Measurements from ENCODE around the gene COL5A1.
A peak's percentile ranks its signal among the peaks of the same experiment; 100 is the strongest.

COL5A1 gene

DNA sequence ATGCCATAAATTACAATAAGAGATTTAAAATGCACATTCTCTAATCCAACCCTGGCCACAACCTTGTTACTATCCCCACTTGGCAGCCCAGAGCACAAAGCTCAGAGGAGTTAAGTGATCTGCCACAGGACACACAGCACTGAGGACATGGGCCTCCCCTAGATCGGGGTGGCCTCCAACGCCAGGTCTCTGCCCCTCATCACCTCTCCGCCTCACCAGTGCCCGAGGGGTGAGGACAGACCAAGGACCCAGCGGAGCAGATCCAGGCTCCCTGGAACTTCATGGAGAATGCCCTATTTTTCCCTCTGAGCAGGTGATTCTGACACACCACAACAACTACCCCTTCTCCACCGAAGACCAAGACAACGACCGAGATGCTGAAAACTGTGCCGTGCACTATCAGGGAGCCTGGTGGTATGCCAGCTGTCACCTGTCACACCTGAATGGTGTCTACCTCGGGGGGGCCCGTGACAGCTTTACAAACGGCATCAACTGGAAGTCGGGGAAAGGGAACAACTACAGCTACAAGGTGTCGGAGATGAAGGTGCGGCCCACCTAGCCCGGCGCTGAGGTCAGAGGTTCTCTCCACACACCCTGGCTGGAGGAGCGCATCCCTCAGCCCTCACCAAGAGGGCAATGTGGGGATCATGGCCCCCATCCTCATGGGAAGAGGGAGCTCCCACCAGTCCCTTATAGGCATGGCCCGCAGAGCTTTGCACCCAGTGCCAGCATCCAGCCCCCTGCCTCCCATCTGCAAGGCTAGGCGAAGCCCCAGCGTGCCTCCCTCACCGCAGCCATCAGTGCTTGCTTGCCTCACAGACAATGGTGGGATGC lies 226.5 kb downstream of the COL5A1 start:
- no peak for DNase-seq

DNA sequence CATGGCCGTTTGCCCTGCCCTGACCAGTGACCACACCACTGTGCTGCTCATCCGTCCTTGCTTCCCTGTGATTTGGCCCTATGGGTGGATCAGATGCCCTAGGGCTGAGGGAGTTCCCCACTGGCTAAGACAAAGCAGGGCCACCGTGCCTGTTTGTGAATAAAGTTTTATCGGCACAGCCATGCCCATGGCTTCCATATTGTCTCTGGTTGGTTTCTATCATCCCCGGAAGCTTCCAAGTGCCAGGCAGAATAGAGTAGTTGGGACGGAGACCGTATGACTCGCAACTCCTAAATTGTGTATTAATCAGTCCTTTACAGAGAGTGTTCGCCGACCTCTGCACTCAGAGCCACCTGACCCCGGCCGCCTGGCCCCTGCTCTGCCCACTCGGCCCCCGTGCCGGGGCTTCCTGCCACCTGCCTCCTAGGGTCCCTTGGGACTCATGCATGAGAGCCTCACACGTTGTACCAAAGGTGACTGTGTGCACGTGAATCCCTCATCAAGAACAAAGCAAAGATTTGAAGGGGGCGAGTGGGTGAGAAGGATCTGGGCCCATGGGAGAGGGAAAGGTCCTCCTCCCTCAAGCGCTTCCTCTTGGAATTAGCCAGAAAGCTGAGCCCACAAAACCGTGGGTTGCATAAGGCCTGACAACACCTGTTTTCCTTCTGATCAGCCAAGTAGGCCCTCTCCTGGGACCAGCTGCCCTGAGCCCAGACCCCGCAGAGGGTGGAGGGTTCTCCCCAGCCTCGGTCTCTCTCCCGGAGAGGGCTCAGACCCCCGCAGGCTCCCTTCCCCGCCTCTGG lies 227.3 kb downstream of the COL5A1 start:
- DNase-seq, result no peak

DNA sequence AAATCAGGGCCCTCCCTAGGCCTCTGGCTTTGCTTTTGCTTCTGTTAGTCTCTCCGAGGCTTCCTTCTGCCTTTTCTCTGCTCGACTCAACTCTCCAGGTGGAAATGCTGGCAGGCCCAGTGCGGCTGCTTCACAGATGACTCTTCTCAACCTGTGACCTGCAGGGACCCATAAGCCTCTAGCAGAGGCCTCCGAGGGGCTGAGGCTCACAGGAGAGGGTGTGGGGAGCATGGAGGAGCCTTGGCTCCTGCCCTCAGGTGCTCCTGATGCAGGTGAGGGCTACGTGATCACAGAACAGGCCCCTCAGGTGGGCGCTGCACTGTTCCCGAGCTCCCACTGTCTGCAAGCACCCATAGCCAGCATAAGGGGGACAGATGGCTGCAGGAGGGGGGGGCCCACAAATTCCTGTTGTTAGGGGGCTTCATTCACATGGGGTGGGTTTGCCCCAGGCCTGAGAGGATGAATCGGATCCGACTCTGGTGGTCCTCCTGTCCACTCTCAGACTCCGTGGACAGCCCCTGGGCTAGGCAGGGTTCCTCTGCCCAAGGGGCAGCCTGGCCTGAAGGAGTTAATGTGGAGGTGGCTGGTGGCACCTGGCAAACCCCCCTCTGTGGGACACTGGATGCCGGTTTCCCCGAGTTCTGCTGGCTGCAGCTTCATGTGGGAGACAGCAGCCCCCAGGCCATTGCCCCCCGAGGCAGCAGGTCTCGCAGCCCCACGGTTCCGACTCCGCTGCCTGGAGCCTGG lies 228.1 kb downstream of the COL5A1 start:
- DNase-seq, result peak; percentile 52

DNA sequence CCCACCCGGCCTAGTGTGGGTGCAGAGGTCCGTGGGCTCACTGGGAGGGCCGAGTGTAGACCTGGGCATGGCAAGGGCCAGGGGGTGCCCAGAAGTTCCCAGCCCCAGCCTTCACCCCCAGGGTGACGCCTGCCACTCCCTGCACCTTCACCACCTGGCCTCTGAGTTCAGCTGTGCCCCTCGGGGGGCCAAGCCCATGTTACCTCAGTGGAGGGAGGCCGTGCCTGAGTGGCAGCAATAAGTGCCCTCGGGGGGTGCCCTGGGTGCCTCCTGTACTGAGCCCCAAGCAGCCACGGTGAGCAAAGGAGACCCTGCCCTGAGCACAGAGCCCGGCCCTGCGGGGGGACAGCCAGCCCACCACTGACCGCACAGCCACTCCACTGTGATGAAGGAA lies 228.7 kb downstream of the COL5A1 start:
- peak; percentile 43 for DNase-seq

DNA sequence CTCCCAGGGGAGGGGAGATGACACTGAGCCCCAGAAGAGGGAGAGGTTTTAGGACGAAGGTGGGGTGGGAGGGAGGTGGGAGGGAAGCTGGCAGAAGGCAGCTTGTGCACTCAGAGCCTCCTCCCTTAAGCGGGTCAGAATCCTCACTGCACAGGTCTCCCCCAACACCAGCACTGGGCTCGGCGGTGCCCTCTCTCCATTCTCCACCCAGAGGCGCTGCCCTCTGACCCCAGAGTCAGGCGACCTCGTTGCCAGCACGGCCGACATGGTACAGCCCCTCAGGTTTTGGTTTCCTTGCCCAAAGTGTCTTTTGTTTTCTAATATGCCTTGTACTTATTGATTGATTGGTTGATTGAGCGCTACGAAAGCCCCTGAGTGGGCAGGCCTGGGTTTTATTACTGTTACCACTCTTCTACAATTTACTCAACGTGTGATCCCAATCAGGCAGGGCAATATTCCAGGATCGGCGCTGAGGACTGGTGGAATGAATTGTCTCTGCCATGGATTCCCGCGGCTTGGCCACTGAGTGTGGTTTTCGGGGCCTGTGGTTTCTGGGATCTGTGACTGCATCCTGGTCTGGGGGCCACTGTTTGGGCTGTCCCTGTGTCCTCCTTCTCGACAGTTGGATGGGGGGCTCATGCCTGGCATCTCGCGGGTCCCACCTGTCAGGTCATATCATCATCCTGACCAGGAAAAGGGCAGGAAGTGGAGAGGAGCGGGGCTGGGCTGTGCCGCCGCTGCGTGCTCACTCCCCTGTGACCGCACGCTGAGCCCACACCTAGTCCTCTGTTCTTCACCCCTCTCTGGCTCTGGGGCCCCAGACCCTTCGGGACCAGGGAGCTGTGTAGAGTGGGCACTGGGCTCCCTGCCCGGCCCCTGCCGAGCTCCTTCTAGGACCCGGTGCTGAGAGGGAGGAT lies 229.4 kb downstream of the COL5A1 start:
- no peak for DNase-seq

DNA sequence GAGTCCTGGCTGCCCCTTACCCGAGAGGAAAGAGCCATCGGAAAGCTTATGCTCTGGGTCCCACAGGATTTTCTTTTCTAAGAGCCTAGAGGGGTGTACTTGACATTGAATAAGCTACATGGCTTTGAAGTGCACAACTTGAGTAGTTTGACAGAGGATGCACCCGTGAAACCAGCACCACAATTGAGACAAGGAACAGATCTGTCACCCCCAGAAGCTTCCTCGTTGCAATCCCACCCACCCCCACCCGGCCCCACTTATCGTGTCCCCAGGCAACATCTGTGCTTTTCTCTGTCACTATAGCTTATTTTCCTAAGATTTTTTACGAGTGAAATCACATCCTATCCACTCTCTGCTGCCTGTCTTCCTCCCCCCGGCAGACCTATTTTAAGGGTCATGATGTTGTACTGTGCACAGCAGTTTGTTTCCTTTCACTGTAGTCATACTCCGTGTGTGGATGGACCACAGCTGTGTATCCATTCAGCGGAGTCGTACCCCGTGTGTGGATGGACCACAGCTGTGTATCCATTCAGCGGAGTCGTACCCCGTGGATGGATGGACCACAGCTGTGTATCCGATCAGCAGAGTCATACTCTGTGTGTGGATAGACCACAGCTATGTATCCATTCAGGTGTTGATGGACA lies 230.2 kb downstream of the COL5A1 start:
- no peak for DNase-seq

DNA sequence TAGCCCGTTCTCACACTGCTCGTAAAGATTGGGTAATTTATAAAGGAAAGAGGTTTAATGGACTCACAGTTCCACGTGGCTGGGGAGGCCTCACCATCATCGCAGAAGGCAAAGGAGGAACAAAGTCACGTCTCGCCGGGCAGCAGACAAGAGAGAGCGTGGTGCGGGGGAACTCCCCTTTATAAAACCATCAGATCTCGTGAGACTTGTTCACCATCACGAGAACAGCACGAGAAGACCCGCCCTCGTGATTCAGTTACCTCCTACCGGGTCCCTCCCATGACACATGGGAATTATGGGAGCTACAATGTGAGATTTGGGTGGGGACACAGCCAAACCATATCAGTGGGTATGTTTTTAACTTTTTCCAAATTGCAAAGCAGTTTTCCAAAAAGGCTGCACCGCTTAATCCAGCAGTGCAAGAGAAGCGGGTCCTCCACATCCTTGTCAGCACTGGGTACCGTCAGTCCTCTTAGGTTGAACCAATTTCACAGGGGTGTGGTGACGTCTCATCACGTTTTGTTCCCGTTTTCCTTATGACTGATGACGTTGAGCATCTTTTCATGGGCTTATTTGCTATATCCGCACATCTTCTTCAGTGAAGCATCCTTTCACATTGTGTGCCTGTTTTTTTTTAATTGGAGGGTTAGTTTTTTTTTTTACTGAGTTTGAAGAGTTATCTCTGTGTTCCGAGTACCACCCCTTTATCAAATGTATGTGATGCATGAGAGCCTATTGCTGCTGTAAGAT lies 231.1 kb downstream of the COL5A1 start:
- no peak for DNase-seq

DNA sequence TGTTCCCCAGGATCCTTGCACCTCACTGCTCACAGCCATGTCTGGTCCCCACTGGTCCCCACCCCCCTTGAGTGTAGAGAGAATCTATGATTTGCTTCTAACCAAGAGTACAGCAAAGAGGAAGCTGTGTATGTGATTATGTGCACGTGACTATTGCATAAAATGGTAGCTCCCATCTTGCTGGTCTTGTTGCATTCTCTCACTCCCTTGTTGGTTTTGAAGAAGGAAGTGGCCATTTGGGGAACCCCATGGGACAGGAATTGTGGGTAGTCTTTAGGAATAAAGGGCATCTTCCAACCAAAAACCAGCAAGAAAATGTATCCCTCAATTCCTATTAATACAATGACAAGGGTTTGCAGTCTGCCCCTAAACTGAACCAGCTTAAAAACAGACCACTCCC lies 233.8 kb downstream of the COL5A1 start:
- no peak for DNase-seq

DNA sequence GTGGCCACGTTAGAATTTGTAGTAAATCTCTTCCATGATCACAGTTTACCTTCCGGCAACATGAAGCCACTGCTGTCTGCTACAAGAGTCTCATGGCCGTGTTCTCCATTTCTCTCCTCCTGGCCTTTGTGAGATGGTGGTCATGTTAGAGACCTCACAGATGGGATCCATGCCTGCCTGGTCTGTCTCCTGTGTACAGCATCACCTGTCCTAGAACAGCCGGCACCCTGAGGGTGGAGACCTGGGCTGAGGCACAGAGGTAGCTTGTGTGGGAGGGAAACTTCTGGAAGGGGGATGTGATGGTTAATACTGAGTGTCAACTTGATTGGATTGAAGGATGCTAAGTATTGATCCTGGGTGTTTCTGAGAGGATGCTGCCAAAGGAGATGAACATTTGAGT lies 235.9 kb downstream of the COL5A1 start:
- DNase-seq, result no peak

DNA sequence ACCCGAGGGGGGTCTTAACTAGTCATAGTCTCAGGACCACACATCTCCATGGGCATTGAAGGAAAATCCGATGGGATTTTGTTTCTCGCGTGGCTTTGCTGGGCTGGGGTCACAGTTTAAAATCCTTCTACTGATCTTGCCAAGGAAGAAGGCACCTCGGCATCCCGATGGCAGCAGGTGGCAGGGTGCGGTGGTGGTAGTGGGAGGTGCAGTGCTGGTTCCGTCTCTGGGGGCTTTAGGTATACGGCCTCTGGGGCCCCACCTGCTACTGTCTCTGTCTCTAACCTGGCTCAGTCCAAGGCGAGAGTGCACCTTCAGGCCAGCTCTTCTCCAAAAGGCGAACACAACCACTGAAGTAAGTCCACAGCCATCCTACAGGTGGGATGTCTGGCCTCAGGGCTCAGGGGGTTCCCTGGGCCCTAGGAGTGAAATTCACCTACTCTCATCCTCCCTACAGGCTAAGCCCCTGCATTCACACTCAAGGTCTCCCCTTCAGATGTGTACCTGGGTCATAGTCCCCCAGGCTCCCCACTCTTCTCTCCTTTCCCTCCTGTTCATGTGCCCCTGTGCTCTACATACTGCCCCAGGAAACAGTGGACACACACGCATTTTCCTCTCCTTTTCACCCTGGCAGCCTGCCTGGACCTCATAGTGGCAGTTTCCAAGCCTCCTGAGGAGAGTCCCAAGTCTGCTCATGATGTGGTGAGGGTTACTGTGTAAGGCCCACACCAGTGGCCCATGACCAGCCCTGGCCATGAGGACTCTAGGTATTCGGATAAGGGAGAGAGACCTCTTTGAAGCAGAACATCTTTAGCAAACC lies 238.3 kb downstream of the COL5A1 start:
- no peak for DNase-seq

DNA sequence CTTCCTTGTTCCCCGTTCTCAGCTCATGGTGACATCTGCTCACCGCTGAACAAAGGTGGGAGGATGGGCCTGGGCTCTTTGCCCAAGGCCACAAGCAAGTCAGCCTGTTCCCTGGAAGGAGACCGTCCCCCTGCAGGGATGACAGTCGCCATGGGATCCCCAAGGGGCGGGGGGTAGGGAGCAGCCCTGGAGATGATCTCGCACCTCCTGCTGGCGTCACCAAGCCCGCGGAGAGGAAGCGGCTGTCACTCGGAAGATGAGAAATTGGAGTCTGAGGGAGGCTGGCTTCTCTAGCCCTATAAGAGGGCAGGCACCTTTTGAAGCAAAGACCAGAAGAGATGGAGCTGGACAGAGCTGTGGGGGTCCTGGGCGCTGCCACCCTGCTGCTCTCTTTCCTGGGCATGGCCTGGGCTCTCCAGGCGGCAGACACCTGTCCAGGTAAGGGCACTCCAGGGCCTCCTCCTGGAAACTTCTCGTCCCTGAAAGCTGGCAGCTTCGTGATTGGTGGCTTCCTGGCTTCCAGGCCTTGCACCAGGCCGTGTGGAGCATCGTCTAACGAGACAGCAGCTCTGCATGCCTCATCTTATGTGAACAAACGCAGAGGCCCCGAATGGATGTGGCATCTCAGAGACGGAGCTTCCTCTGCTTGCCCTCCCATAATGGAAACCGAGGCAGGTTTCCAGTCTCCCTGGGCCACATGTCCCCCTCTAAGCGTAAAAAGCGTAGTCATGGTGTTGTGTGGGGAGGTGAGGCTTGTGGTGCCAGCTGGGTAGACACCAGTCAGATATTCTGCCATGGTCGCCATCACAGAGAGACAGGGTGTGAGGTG lies 239.1 kb downstream of the COL5A1 start, which contains the start of gene FCN2:
Gene FCN2, plus strand, starts transcription at position 327 of the 829 bp plus-strand sequence. Its CDS starts 12 bp downstream, at position 339.
- no peak for DNase-seq

DNA sequence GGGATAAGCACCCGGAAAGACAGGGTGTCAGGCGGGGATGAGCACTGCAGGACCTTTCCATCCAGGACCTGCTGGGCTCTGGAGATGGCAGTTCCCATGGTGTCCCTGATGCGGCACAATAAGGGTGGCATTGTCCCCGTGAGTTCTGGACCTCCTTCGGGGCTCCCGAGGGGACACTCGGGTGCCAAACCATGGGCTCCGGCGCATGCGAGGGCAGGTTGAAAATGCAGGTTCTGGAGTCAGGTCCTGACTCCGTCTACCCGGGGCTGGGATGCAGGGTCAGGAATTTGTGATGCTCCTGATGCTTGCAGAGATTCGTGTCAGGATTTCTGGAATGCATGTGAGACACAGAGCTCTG lies 239.7 kb downstream of the COL5A1 start:
- no peak for DNase-seq

DNA sequence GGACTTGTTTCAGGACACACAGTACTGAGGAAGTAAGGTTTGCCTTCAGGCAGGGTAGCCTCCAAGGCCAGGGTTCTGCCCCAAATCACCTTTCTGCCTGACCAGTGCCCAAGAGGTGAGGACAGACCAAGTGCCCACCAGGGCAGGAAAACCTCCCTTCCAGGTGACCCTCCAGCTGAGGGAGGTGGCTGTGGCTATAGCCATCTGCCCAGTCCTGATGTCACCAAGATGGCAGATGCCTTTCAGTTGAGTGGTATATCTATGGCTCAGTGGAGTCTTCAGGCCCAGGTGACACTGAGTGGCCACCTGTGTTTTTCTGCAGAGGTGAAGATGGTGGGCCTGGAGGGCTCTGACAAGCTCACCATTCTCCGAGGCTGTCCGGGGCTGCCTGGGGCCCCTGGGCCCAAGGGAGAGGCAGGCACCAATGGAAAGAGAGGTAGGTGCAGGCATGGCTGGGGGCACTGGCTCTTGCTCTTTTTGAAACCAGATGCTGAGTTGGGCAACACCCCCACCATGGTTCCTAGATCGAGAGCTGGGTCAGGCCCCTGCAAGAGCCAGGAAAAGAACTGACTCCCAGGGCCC lies 240.7 kb downstream of the COL5A1 start:
- DNase-seq, result no peak

DNA sequence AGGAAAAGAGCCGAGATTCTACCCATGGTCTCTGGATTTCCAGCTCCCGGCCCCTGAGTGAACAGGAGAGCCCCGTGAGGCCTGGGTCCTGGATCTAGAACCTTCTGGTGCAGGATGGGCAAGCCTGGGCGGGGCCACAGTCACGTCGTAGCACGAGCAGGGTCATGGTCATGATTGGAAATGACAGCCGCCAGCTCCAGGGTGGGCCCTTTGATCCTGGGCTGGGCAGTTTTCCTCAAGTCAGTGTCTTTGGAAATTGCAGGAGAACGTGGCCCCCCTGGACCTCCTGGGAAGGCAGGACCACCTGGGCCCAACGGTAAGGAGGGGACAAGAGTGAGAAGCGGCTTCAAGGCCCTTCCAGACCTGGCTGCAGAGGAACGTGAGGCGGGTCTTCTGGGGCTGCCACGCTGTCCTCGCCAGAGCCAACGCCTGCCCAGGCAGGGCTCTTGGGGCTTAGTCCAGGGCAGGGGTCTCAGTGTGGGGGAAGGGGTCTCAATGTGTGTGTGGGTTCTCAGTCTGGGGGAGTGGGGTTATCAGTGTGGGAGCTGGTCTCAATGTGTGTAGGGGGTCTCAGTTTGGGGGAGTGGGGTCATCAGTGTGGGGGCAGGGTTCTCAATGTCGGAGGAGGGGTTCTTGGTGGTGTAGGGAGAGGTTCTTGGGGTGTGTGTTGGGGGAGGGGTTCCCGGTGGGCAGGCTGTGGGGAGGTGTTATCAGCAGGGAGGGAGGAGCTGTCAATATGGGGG lies 241.6 kb downstream of the COL5A1 start:
- DNase-seq, result no peak

DNA sequence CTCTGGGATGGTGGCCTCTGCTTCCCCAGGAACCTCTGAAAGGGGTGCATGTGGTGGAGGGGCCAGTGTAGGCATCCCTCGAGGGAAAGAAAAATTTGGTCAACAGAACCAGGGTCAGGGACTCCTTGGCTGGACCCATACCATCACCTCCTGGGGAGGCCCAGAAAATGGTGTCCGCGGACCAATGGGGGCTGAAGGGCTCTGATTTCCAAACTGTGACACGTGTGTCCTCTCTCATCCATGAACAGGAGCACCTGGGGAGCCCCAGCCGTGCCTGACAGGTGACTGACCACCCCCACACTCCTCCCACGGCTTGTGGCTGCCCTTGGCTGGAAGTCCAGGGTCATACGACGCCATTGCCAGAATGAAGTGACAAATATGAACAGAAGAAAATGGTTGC lies 242.9 kb downstream of the COL5A1 start:
- no peak for DNase-seq

DNA sequence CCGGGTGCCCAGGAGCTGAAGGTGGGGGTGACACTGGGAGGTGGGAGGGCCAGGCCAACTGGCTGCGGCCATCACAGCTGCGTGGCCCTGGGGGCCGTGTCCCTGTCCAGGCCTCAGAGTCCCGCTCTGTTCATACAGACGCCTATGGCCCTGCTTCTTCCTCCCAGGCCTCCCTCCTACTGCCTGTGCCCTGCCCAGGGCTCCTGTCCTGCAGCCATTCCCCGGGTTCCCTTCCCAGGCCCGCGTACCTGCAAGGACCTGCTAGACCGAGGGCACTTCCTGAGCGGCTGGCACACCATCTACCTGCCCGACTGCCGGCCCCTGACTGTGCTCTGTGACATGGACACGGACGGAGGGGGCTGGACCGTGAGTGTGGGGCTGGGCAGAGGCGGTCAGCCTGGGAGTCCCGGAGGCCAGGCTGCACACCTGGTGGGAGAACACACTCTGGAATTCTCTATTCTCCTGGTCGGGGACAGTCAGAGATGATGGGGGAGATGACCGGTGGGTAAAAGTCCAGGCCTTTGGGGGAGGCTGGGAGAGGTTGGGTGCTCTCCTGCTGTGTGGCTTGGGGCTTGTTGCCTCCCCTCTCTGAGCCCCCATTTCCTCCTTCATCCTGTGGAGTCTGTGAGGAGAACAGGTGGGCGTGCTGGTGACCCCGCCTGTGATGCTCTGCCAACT lies 243.5 kb downstream of the COL5A1 start:
- no peak for DNase-seq

DNA sequence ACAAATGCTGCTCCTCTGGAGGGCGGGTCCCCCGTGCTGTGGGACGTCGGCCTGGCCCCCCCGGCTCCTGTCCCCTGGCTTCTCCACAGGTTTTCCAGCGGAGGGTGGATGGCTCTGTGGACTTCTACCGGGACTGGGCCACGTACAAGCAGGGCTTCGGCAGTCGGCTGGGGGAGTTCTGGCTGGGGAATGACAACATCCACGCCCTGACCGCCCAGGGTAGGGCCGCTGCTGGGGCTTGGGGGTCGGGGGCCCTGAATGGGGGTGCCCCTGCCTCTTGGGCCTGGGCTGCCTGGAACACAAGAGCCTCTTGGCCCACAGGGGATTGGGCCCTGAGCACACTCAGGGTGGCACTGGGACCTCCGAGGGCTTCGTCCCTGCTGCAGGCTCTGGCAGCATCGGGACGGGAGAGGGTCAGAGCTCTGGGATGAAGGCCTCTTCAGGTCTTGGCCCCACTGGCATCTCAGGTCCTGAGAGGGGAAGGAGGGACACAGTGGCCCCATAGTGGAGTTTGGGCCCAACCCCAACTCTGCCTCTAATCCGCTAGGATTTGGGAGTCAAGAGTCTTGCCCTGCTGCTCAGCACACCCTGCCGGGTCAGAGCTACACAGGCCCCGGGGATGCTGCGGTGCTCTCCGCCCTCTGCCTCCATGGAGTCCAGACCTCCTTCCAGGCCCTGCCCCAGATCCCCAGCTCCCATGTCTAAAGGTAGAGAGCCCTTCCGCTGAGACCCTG lies 244.2 kb downstream of the COL5A1 start:
- no peak for DNase-seq
